Measurements from ENCODE around the gene SEC14L1.
A peak's percentile ranks its signal among the peaks of the same experiment; 100 is the strongest.
"Not testable (repeated sequence)": the region's sequence is repeated elsewhere in the genome, so short reads cannot be mapped to it uniquely, and the experiment has no call there.

Gene SEC14L1

GRCh38 chr17:77116371-77116860 lies 24.4 kb upstream of the SEC14L1 start:
- no peak for DNase-seq (ENCODE audit: low read depth, low spot score)

- no peak for DNase-seq (ENCODE audit: low read depth, low spot score)
Observed at GRCh38 chr17:77117415-77117814, 23.4 kb upstream of the SEC14L1 start.

GRCh38 chr17:77118251-77118928 lies 22.4 kb upstream of the SEC14L1 start:
- no peak for DNase-seq (ENCODE audit: low read depth, low spot score)

- no peak for DNase-seq (ENCODE audit: low read depth, low spot score)
Observed at GRCh38 chr17:77119668-77120301, 21.0 kb upstream of the SEC14L1 start.

- DNase-seq (ENCODE audit: low read depth, low spot score), result no peak
Observed at GRCh38 chr17:77120868-77121267, 19.9 kb upstream of the SEC14L1 start.

GRCh38 chr17:77124192-77124889 lies 16.4 kb upstream of the SEC14L1 start:
- DNase-seq (ENCODE audit: low read depth, low spot score), result no peak

- no peak for DNase-seq (ENCODE audit: low read depth, low spot score)
Observed at GRCh38 chr17:77125432-77125901, 15.3 kb upstream of the SEC14L1 start.

- no peak for DNase-seq (ENCODE audit: low read depth, low spot score)
Observed at GRCh38 chr17:77126519-77126918, 14.2 kb upstream of the SEC14L1 start.

- peak; percentile 55 for DNase-seq (ENCODE audit: low read depth, low spot score)
Observed at GRCh38 chr17:77127735-77128361, 12.9 kb upstream of the SEC14L1 start.

- DNase-seq (ENCODE audit: low read depth, low spot score), result no peak
Observed at GRCh38 chr17:77128896-77129567, 11.7 kb upstream of the SEC14L1 start.

- DNase-seq (ENCODE audit: low read depth, low spot score), result peak; percentile 50
Observed at GRCh38 chr17:77129568-77130301, 11.0 kb upstream of the SEC14L1 start.

GRCh38 chr17:77130525-77130924 lies 10.2 kb upstream of the SEC14L1 start:
- no peak for DNase-seq (ENCODE audit: low read depth, low spot score)

GRCh38 chr17:77131904-77132303 lies 8.9 kb upstream of the SEC14L1 start:
- no peak for DNase-seq (ENCODE audit: low read depth, low spot score)

GRCh38 chr17:77132411-77133086 lies 8.2 kb upstream of the SEC14L1 start:
- DNase-seq (ENCODE audit: low read depth, low spot score), result no peak

- DNase-seq (ENCODE audit: low read depth, low spot score), result no peak
Observed at GRCh38 chr17:77133087-77133638, 7.6 kb upstream of the SEC14L1 start.

- DNase-seq (ENCODE audit: low read depth, low spot score), result no peak
Observed at GRCh38 chr17:77136420-77136767, 4.4 kb upstream of the SEC14L1 start.

- DNase-seq (ENCODE audit: low read depth, low spot score), result no peak
Observed at GRCh38 chr17:77137111-77137510, 3.7 kb upstream of the SEC14L1 start.

GRCh38 chr17:77137886-77138285 lies 2.9 kb upstream of the SEC14L1 start:
- DNase-seq (ENCODE audit: low read depth, low spot score), result not testable (repeated sequence)

- peak; percentile 93 for DNase-seq (ENCODE audit: low read depth, low spot score)
Observed at GRCh38 chr17:77140166-77140877, 447 bp upstream of the SEC14L1 start.
